NT2/D1 (cell line): Measurements from ENCODE around the gene KCNE1.
"Not testable (repeated sequence)": the region's sequence is repeated elsewhere in the genome, so short reads cannot be mapped to it uniquely, and the experiment has no call there.

Source experiments
- SUZ12 ChIP-seq: IDR thresholded peaks from 2 replicates; pipeline ENCODE4 v1.6.1; 2011; ENCODE audit not compliant: insufficient read length, insufficient read depth; ENCODE audit errors: extremely low read depth
- YY1 ChIP-seq: IDR thresholded peaks from 2 replicates; pipeline ENCODE4 v1.6.1; 2011; ENCODE audit not compliant: insufficient read length, insufficient read depth

GRCh38 chr21:34423805-34424204 is 88.2 kb downstream of the KCNE1 start, which contains the start of gene SMIM34:
- not testable (repeated sequence) for TF ChIP-seq SUZ12, YY1
